Cardiac fibroblast (primary cell): Measurements from ENCODE around the gene EVA1B.

ENCODE experiments used
- DNase-seq, 2 donors: peaks; one replicate each; pipeline versions ENCODE4 v3.0.0 to v3.0.0-alpha.2; 2010; ENCODE audit warnings: low read depth in 2 of 2
- H3K4me3 ChIP-seq, 2 donors: replicated peaks in 1 of 2; 1 replicate in 1 of 2; 2 replicates in 1 of 2; pipeline ENCODE4 v1.5.1; 2011; ENCODE audit warnings: low read depth in 2 of 2, low read length in 2 of 2, mild to moderate bottlenecking in 2 of 2, moderate library complexity in 1 of 2
- CTCF ChIP-seq: IDR thresholded peaks from one replicate; pipeline ENCODE4 v1.5.1; 2011; ENCODE audit warnings: low read depth, mild to moderate bottlenecking, low read length, inconsistent platforms

Gene EVA1B

GRCh38 chr1:36300526-36300925, 22.9 kb downstream of the EVA1B start:
- no peak for TF ChIP-seq CTCF
- peak in 1 of 2 donors; percentile 17 for DNase-seq
- no peak overlapping the region for H3K4me3 ChIP-seq

GRCh38 chr1:36298640-36299039, 24.8 kb downstream of the EVA1B start:
- no peak overlapping the region for H3K4me3 ChIP-seq
- no peak for TF ChIP-seq CTCF
- DNase-seq = no peak

DNA sequence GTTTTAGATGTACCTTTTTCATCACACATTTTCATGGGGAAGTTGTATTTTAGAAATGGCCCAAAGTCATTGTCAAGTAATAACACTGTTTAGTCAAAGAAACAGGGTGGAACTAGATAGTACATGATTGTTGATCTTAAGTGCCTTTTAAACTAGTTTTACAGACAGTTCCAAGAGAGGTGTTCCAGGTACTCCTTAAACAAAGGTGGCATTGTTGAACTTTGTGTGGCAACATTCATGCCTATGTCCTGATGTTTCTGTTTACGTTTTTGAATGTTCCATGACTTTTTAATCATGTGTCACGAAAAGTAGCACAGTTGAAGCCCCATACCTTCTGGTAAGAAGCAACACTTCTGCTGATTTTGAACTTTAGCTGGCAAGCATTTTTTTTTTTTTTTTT, 26.4 kb downstream of the EVA1B start:
- no peak for TF ChIP-seq CTCF
- H3K4me3 ChIP-seq = no peak overlapping the region
- no peak for DNase-seq

GRCh38 chr1:36295390-36295789, 28.1 kb downstream of the EVA1B start:
- no peak for DNase-seq
- TF ChIP-seq CTCF = no peak
- no peak overlapping the region for H3K4me3 ChIP-seq

DNA sequence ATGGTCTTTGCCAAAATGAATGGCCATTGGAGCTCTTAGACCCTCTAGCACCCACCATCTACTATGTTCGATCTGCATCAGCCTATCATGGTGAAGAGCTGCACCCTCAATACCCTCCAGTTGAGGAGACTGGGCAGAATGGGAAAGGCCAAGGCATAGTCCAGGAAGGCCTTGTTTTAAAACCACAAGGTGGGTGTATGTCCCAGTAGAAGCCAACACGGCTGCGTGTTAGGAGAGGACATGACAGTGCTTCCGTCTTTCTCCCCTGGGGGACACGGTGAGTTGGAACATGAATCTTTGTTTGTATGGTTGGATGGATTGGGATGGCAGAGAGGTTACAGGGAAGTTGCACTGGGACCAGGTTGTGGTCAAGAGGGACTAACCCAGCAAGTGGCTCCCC, 35.9 kb downstream of the EVA1B start:
- H3K4me3 ChIP-seq = no peak overlapping the region
- no peak for DNase-seq
- TF ChIP-seq CTCF = no peak

DNA sequence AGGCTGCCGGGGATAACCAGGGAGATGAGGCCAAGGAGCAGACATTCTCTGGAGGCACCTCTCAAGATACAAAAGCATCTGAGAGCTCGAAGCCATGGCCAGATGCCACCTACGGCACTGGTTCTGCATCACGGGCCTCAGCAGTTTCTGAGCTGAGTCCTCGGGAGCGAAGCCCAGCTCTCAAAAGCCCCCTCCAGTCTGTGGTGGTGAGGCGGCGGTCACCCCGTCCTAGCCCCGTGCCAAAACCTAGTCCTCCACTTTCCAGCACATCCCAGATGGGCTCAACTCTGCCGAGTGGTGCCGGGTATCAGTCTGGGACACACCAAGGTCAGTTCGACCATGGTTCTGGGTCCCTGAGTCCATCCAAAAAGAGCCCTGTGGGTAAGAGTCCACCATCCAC, 36.6 kb downstream of the EVA1B start:
- no peak overlapping the region for H3K4me3 ChIP-seq
- no peak for DNase-seq
- TF ChIP-seq CTCF = no peak

DNA sequence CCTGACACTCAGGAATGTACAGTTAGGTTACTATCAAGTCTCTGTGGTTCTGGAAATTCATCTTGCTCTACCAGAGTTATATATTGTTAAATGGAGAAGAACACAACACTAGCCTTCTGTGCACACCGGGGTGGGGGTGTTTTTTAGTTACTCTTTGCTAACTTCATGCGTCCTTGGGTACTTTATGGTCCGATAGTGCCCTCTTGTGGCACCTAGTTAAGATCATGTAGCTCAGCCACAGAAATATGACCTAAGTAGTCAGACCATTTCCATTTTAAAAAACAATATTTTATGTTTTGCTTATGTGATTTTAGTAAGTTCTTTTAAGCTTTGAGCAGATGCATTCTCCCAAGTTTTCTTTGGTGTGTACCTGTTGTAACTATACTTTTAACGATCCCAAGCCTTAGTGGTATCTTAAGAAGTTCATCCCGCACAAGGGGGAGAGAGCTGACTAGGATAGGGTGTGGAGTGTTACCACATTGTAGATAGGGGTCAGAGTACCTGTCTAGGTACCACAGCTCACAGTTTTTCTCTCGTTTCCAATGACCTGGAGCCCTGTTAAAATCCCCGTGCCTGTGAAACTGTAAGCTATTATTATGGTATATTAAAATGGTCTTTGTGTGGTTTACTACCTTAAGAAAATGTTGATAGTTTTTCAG, 37.9 kb downstream of the EVA1B start:
- no peak overlapping the region for H3K4me3 ChIP-seq
- peak; percentile 66 for TF ChIP-seq CTCF
- DNase-seq = peak; percentile 94 to 95
